SK-N-SH (cell line): ENCODE measurements around the gene BRINP2. TPM values are rescaled to one million over a fixed set of nuclear protein-coding genes. Genes with fewer than 3 reads are reported as not detected.

Experiments
- CTCF ChIA-PET: fragments of 300-600, 350-600 bp; formaldehyde crosslinking; extraction: SDS; loops from one replicate; lab custom pipeline; 2021; lab: Yijun Ruan, JAX
- POLR2A ChIA-PET: fragments of 350-600 bp; sonication (Branson Sonifier 250); formaldehyde crosslinking; extraction: SDS; loops from one replicate; lab custom pipeline; 2020; ENCODE audit warnings: antibody characterized with exemption, inconsistent platforms; lab: Yijun Ruan, JAX
- DNase-seq: peaks from one replicate; pipeline ENCODE4 v3.0.0; 2012
- H2AFZ ChIP-seq: fragments of 200-600 bp; sonication (generic); 2 replicates; pipeline ENCODE4 v1.8.1; 2016; ENCODE audit warnings: antibody characterized with exemption, mild to moderate bottlenecking, low read depth
- H3F3A ChIP-seq: fragments of 200-600 bp; sonication (generic); replicated peaks from 2 replicates; pipeline ENCODE3; 2016; ENCODE audit warnings: antibody characterized with exemption, mild to moderate bottlenecking; ENCODE audit not compliant: insufficient read depth
- H3K27ac ChIP-seq, 2 experiments: fragments of 200-500 bp in 1 of 2; fragments of 200-600 bp in 1 of 2; sonication (Bioruptor generic) in 1 of 2; sonication (generic), shearing (Covaris generic) in 1 of 2; 2 replicates each; pipeline versions ENCODE4 v1.5.1 to v1.6.1; 2014 to 2016; ENCODE audit warnings: low read depth in 2 of 2, inconsistent platforms in 1 of 2, low read length in 1 of 2, mild to moderate bottlenecking in 1 of 2, mixed read lengths in 1 of 2
- H3K27me3 ChIP-seq: fragments of 200-600 bp; sonication (generic), shearing (Covaris generic); 2 replicates; pipeline ENCODE4 v1.6.1; 2016; ENCODE audit warnings: mixed run types; ENCODE audit not compliant: insufficient read depth
- H3K36me3 ChIP-seq, 2 experiments: fragments of 200-500 bp in 1 of 2; fragments of 200-600 bp in 1 of 2; sonication (Bioruptor generic) in 1 of 2; sonication (generic) in 1 of 2; replicated peaks in 1 of 2; 2 replicates each; pipeline versions ENCODE3 to v1.5.1; 2014 to 2016; ENCODE audit warnings: low read length in 1 of 2, mild to moderate bottlenecking in 1 of 2; ENCODE audit not compliant: insufficient read depth in 2 of 2, control insufficient read depth in 1 of 2
- H3K4me1 ChIP-seq, 2 experiments: fragments of 200-500 bp in 1 of 2; fragments of 200-600 bp in 1 of 2; sonication (Bioruptor generic) in 1 of 2; sonication (generic), shearing (Covaris generic) in 1 of 2; 2 replicates each; pipeline versions ENCODE4 v1.5.1 to v1.6.1; 2014 to 2016; ENCODE audit warnings: low read depth in 1 of 2, low read length in 1 of 2, mixed run types in 1 of 2; ENCODE audit not compliant: insufficient read depth in 2 of 2, control insufficient read depth in 1 of 2
- H3K4me2 ChIP-seq: fragments of 200-600 bp; sonication (generic), shearing (Covaris generic); 2 replicates; pipeline ENCODE4 v1.6.1; 2017; ENCODE audit warnings: mixed run types
- H3K4me3 ChIP-seq, 2 experiments: fragments of 200-500 bp in 1 of 2; fragments of 200-600 bp in 1 of 2; sonication (Bioruptor generic) in 1 of 2; sonication (generic), shearing (Covaris generic) in 1 of 2; 2 replicates each; pipeline versions ENCODE4 v1.5.1 to v1.8.1; 2014 to 2016; ENCODE audit warnings: low read depth in 2 of 2, inconsistent platforms in 1 of 2, low read length in 1 of 2, mild to moderate bottlenecking in 1 of 2, mixed read lengths in 1 of 2, moderate library complexity in 1 of 2
- H3K79me2 ChIP-seq: fragments of 200-600 bp; sonication (generic); 2 replicates; pipeline ENCODE4 v1.8.1; 2017; ENCODE audit warnings: mild to moderate bottlenecking; ENCODE audit not compliant: insufficient read depth
- H3K9ac ChIP-seq: fragments of 200-600 bp; sonication (generic); 2 replicates; pipeline ENCODE4 v1.6.1; 2017; ENCODE audit warnings: mixed run types
- H3K9me2 ChIP-seq: fragments of 200-600 bp; sonication (generic); 2 replicates; pipeline ENCODE4 v1.6.1; 2017; ENCODE audit warnings: mixed run types
- H3K9me3 ChIP-seq: fragments of 200-600 bp; sonication (generic); 2 replicates; pipeline ENCODE4 v1.6.1; 2017; ENCODE audit warnings: mixed run types, mild to moderate bottlenecking, moderate library complexity
- H4K20me1 ChIP-seq: fragments of 200-600 bp; sonication (generic); 2 replicates; pipeline ENCODE4 v1.6.1; 2017; ENCODE audit warnings: mild to moderate bottlenecking, mixed run types; ENCODE audit not compliant: insufficient read depth
- CHD2 ChIP-seq: fragments of 150-350 bp; IDR thresholded peaks from 2 replicates; pipeline ENCODE4 v1.6.1; 2018; ENCODE audit warnings: low read length; ENCODE audit not compliant: partially characterized antibody
- EP300 ChIP-seq, 2 experiments: IDR thresholded peaks; 2 replicates each; pipeline versions ENCODE4 v1.4.0 to v1.6.1; 2012; ENCODE audit warnings: borderline replicate concordance in 1 of 2, low read depth in 1 of 2, low read length in 1 of 2
- FOSL2 ChIP-seq: IDR thresholded peaks from 2 replicates; pipeline ENCODE4 v1.4.0; 2012; ENCODE audit warnings: low read depth, mild to moderate bottlenecking, moderate library complexity, borderline replicate concordance
- FOXM1 ChIP-seq: IDR thresholded peaks from 2 replicates; pipeline ENCODE4 v1.4.0; 2012; ENCODE audit warnings: low read depth, mild to moderate bottlenecking
- GABPA ChIP-seq: IDR thresholded peaks from 2 replicates; pipeline ENCODE4 v1.4.0; 2012; ENCODE audit warnings: low read depth, mild to moderate bottlenecking
- JUND ChIP-seq: IDR thresholded peaks from 2 replicates; pipeline ENCODE4 v1.4.0; 2012
- MXI1 ChIP-seq: IDR thresholded peaks from 2 replicates; pipeline ENCODE4 v1.6.1; 2012; ENCODE audit warnings: mild to moderate bottlenecking, low read depth, low read length, improper control_type of control experiment
- NRF1 ChIP-seq: IDR thresholded peaks from 2 replicates; pipeline ENCODE4 v1.6.1; 2012; ENCODE audit warnings: low read depth, mild to moderate bottlenecking, low read length
- POLR2AphosphoS5 ChIP-seq: IDR thresholded peaks from 2 replicates; pipeline ENCODE4 v1.6.1; 2012; ENCODE audit warnings: low read depth, low read length
- RCOR1 ChIP-seq: fragments of 150-350 bp; IDR thresholded peaks from 2 replicates; pipeline ENCODE4 v1.6.1; 2017; ENCODE audit warnings: antibody characterized with exemption, low read length
- RXRA ChIP-seq: IDR thresholded peaks from 2 replicates; pipeline ENCODE4 v1.4.0; 2012; ENCODE audit warnings: low read depth, mild to moderate bottlenecking, borderline replicate concordance
- SIN3A ChIP-seq: IDR thresholded peaks from 2 replicates; pipeline ENCODE4 v1.6.1; 2012; ENCODE audit warnings: low read depth, mild to moderate bottlenecking, low read length, moderate library complexity, borderline replicate concordance
- SMC3 ChIP-seq: IDR thresholded peaks from 2 replicates; pipeline ENCODE4 v1.6.1; 2012; ENCODE audit warnings: low read depth, low read length, improper control_type of control experiment
- TAF1 ChIP-seq: IDR thresholded peaks from 2 replicates; pipeline ENCODE4 v1.6.1; 2012; ENCODE audit warnings: low read depth, mild to moderate bottlenecking, low read length, moderate library complexity, borderline replicate concordance
- TCF12 ChIP-seq: IDR thresholded peaks from 2 replicates; pipeline ENCODE4 v1.4.0; 2012
- YY1 ChIP-seq: IDR thresholded peaks from 2 replicates; pipeline ENCODE4 v1.4.0; 2012; ENCODE audit warnings: low read depth, mild to moderate bottlenecking
- WGBS: methylation state at CpG from one replicate; pipeline ENCODE4 v1.1.6; 2017; ENCODE audit warnings: low lambda C conversion rate; 5-methylcytosine and 5-hydroxymethylcytosine counted together
- polyA plus RNA-seq, 3 experiments: library from polyadenylated mRNA; depleted of rRNA; stranded (reverse); fragments of >200 nt; gene quantifications; 2 replicates each; pipeline ENCODE4 v1.2.3, GENCODE V29; 2012
- TF ChIP-seq, protein P1 (sequence below): IDR thresholded peaks from 2 replicates; pipeline ENCODE4 v1.4.0; 2012; ENCODE audit warnings: low read depth, borderline replicate concordance
- TF ChIP-seq, protein P2 (sequence below): fragments of 200-600 bp; sonication (generic); IDR thresholded peaks from 2 replicates; pipeline ENCODE4 v1.6.1; 2017; ENCODE audit warnings: antibody characterized with exemption, mild to moderate bottlenecking, moderate library complexity

Gene BRINP2
- polyA plus RNA-seq, 1 of the 3 experiments (the other 2 are of a cell fraction): 0.12 TPM

DNA sequence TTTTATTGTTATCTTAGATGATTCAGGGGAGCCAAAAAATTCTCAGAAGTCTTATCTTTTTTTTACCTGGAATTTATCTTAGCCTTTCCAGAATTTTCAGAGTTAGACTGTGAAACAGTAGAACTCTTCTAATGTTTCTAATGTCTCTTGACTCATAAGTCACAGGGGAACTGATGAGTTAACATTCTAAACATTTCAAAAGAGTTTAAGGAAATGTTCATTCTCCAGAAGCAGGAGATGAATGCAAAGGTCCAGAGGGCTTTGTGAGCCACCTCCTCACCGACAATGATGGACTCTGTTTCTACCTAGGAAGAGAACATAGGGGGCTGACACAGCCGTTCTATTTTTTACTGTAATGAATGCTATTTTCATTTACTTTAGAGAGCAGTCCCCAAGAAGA is 157.5 kb downstream of the BRINP2 start:
- 15% methylated on average over 2 of the region's 2 CpGs for WGBS
- no peaks in the 10 kb centered on the region for H3K4me1 ChIP-seq
- no peaks in the 10 kb centered on the region for H3F3A ChIP-seq
- no peaks in the 10 kb centered on the region for H4K20me1 ChIP-seq
- no peaks in the 10 kb centered on the region for H3K36me3 ChIP-seq
- no peaks in the 10 kb centered on the region for H3K79me2 ChIP-seq
- DNase-seq: no peak
- no peak overlapping the region for H3K4me2 ChIP-seq
- no peak for TF ChIP-seq YY1
- TF ChIP-seq, protein P1, sequence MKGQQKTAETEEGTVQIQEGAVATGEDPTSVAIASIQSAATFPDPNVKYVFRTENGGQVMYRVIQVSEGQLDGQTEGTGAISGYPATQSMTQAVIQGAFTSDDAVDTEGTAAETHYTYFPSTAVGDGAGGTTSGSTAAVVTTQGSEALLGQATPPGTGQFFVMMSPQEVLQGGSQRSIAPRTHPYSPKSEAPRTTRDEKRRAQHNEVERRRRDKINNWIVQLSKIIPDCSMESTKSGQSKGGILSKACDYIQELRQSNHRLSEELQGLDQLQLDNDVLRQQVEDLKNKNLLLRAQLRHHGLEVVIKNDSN: no peak
- TF ChIP-seq GABPA: no peak
- TF ChIP-seq CHD2: no peak
- TF ChIP-seq SMC3: no peak
- no peak for TF ChIP-seq NRF1
- TF ChIP-seq EP300 (IDR thresholded peaks at IDR 0.05; ENCODE audit: borderline replicate concordance in 1 of 2, low read depth in 1 of 2, low read length in 1 of 2): no peak
- no peak for TF ChIP-seq JUND
- TF ChIP-seq RCOR1: no peak
- no peak for TF ChIP-seq FOSL2
- no peak for TF ChIP-seq TAF1
- TF ChIP-seq, protein P2, sequence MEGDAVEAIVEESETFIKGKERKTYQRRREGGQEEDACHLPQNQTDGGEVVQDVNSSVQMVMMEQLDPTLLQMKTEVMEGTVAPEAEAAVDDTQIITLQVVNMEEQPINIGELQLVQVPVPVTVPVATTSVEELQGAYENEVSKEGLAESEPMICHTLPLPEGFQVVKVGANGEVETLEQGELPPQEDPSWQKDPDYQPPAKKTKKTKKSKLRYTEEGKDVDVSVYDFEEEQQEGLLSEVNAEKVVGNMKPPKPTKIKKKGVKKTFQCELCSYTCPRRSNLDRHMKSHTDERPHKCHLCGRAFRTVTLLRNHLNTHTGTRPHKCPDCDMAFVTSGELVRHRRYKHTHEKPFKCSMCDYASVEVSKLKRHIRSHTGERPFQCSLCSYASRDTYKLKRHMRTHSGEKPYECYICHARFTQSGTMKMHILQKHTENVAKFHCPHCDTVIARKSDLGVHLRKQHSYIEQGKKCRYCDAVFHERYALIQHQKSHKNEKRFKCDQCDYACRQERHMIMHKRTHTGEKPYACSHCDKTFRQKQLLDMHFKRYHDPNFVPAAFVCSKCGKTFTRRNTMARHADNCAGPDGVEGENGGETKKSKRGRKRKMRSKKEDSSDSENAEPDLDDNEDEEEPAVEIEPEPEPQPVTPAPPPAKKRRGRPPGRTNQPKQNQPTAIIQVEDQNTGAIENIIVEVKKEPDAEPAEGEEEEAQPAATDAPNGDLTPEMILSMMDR: no peak
- TF ChIP-seq FOXM1: no peak
- TF ChIP-seq POLR2AphosphoS5: no peak
- H3K4me3 ChIP-seq: no peak overlapping the region
- H2AFZ ChIP-seq: no peak overlapping the region
- H3K27ac ChIP-seq: no peak overlapping the region
- H3K9me3 ChIP-seq: no peaks in the 10 kb centered on the region
- H3K27me3 ChIP-seq: no peaks in the 10 kb centered on the region
- ChIA-PET CTCF (no interaction called here), POLR2A (no interaction called here)
- no peaks in the 10 kb centered on the region for H3K9me2 ChIP-seq
- H3K9ac ChIP-seq: no peak overlapping the region

DNA sequence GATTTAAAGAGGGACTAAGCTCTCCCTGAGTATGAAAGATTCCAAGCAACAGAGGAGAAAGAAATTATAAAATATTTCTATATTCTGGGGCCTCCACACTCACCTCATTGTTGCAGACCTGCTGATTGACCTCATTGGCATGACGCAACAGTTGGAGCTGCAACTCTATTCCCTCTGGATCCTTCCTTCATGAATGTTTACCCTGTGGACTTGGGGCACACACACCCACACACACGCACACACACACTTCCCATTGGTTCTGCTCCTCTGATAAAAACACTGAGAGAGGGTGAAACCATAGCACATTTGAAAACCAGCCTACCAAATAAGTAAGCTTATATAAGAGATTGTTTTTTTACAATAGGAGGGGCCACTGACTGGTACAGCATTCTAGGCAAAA is 159.1 kb downstream of the BRINP2 start:
- ChIA-PET CTCF (no interaction called here), POLR2A (no interaction called here)
- H3K4me2 ChIP-seq: no peak overlapping the region
- no peaks in the 10 kb centered on the region for H3K9me3 ChIP-seq
- no peak for DNase-seq
- H3K9ac ChIP-seq: no peak overlapping the region
- H3K27me3 ChIP-seq: no peaks in the 10 kb centered on the region
- WGBS: 27% methylated on average over 2 of the region's 2 CpGs
- H3K36me3 ChIP-seq: no peaks in the 10 kb centered on the region
- TF ChIP-seq JUND (no peak), SIN3A (no peak), TCF12 (no peak), MXI1 (no peak), RXRA (no peak)
- H3F3A ChIP-seq: no peaks in the 10 kb centered on the region
- no peaks in the 10 kb centered on the region for H3K79me2 ChIP-seq
- no peaks in the 10 kb centered on the region for H3K4me1 ChIP-seq
- H4K20me1 ChIP-seq: no peaks in the 10 kb centered on the region
- no peak overlapping the region for H3K27ac ChIP-seq
- no peaks in the 10 kb centered on the region for H3K9me2 ChIP-seq
- no peak overlapping the region for H2AFZ ChIP-seq
- H3K4me3 ChIP-seq: no peak overlapping the region

Other genes starting within 250 kb of the BRINP2 start
- 0.13 and 0.29 TPM in 2 replicates for gene ASTN1, start 6.2 kb upstream of the BRINP2 start, polyA plus RNA-seq (2012; rRNA removed)